ENCODE results near the gene TAF11L9. TPM values are rescaled to one million over a fixed set of nuclear protein-coding genes. Genes with fewer than 3 reads are reported as not detected.
A peak's percentile ranks its signal among the peaks of the same experiment; 100 is the strongest.
"Not testable (repeated sequence)": the region's sequence is repeated elsewhere in the genome, so short reads cannot be mapped to it uniquely, and the experiment has no call there.

TAF11L9 gene
- not detected in 2 replicates for total RNA-seq (ENCODE audit: low replicate concordance)

DNA sequence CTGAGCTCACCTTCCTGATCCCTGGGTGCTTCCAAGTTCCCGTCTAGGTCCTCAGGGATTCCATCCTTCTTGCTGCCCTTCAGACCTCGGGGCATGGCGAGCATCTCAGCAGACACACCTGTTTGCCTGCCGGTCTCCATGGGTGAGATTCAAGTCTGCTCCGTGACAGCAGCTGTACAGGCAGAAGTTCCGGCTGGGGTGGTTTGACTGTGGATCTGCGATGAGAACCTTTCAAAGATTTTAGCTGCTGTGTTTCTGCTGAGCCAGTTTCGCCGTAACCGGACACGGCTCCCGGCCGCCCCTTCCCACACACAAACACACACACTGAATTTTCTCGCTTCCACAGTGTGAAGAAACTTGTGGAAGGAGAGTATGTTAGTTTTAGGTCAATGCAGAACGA lies at the start of gene TAF11L9:
Gene TAF11L9 (minus strand): TSS at position 140 of the 400 bp plus-strand sequence.
- H3K27me3 Mint-ChIP-seq (ENCODE audit: insufficient read depth, low read depth); H3K27ac Mint-ChIP-seq; H3K4me3 Mint-ChIP-seq; H3K9me3 ChIP-seq (ENCODE audit: low read depth); H3K9ac ChIP-seq; H3K4me1 ChIP-seq; H3F3A ChIP-seq (ENCODE audit: low read depth); H2AFZ ChIP-seq (replicated peaks); H3K9me3 Mint-ChIP-seq; H4K20me1 ChIP-seq (ENCODE audit: low read depth); H3K4me3 ChIP-seq; H3K4me2 ChIP-seq; H3K36me3 ChIP-seq; H3K79me2 ChIP-seq (ENCODE audit: low read depth); H3K27ac ChIP-seq; H3K27me3 ChIP-seq; H3K4me1 Mint-ChIP-seq; H3K36me3 Mint-ChIP-seq; DNase-seq (ENCODE audit: low spot score): not testable (repeated sequence)

DNA sequence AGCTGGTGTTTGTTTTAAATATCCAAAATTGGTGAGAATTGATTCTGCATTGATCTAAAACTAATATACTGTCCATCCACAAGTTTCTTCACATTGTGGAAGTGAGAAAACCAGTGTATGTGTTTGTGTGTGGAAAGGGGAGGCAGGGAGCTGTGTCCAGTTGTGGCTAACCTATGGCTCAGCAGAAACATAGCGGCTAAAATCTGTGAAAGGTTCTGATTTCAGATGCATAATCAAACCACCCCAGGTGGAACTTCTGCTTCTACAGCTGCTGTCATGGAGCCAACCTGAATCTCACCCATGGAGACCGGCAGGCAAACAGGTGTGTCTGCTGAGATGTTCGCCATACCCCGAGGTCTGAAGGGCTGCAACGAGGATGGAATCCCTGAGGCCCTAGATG lies 40.0 kb upstream of the TAF11L9 start, which contains the start of gene TAF11L14:
Gene TAF11L14 (plus strand): TSS at position 301 of the 400 bp plus-strand sequence.
- no peaks in the 10 kb centered on the region for H3K79me2 ChIP-seq (ENCODE audit: low read depth)
- no peaks in the 10 kb centered on the region for H4K20me1 ChIP-seq (ENCODE audit: low read depth)
- no peak within 1 kb of the TSS for H3K9ac ChIP-seq
- TF ChIP-seq EZH2 (IDR thresholded peaks at IDR 0.05) (no peak), EZH2phosphoT487 (IDR thresholded peaks at IDR 0.05) (no peak)
- TF ChIP-seq, protein P1, sequence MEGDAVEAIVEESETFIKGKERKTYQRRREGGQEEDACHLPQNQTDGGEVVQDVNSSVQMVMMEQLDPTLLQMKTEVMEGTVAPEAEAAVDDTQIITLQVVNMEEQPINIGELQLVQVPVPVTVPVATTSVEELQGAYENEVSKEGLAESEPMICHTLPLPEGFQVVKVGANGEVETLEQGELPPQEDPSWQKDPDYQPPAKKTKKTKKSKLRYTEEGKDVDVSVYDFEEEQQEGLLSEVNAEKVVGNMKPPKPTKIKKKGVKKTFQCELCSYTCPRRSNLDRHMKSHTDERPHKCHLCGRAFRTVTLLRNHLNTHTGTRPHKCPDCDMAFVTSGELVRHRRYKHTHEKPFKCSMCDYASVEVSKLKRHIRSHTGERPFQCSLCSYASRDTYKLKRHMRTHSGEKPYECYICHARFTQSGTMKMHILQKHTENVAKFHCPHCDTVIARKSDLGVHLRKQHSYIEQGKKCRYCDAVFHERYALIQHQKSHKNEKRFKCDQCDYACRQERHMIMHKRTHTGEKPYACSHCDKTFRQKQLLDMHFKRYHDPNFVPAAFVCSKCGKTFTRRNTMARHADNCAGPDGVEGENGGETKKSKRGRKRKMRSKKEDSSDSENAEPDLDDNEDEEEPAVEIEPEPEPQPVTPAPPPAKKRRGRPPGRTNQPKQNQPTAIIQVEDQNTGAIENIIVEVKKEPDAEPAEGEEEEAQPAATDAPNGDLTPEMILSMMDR (IDR thresholded peaks at IDR 0.05): no peak
- H3F3A ChIP-seq (ENCODE audit: low read depth): no peaks in the 10 kb centered on the region
- H3K4me3 ChIP-seq: no peak within 1 kb of the TSS
- Mint-ChIP-seq H3K4me3 (no peak within 1 kb of the TSS), H3K9me3 (peaks cover 3% of the 10 kb centered on the region), H3K27ac (no peak within 1 kb of the TSS), H3K27me3 (ENCODE audit: insufficient read depth, low read depth) (no peaks in the 10 kb centered on the region), H3K4me1 (no peaks in the 10 kb centered on the region), H3K36me3 (no peaks in the 10 kb centered on the region)
- no peaks in the 10 kb centered on the region for H3K36me3 ChIP-seq
- no peak within 1 kb of the TSS for H3K27ac ChIP-seq
- no peak within 1 kb of the TSS for H3K4me2 ChIP-seq
- no peaks in the 10 kb centered on the region for H3K27me3 ChIP-seq
- H2AFZ ChIP-seq (replicated peaks): no peak within 1 kb of the TSS
- H3K4me1 ChIP-seq: no peaks in the 10 kb centered on the region
- no peak for DNase-seq (ENCODE audit: low spot score)
- no peaks in the 10 kb centered on the region for H3K9me3 ChIP-seq (ENCODE audit: low read depth)

DNA sequence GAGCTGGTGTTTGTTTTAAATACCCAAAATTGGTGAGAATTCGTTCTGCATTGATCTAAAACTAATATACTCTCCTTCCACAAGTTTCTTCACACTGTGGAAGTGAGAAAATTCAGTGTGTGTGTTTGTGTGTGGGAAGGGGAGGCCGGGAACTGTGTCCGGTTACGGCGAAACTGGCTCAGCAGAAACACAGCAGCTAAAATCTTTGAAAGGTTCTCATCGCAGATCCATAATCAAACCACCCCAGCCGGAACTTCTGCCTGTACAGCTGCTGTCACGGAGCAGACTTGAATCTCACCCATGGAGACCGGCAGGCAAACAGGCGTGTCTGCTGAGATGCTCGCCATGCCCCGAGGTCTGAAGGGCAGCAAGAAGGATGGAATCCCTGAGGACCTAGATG lies 37.6 kb upstream of the TAF11L9 start, which contains the start of gene TAF11L13:
Gene TAF11L13 (plus strand): TSS at position 301 of the 400 bp plus-strand sequence.
- H3K9me3 ChIP-seq (ENCODE audit: low read depth); H3K4me2 ChIP-seq; H3K27ac Mint-ChIP-seq; H2AFZ ChIP-seq (replicated peaks); H3F3A ChIP-seq (ENCODE audit: low read depth); DNase-seq (ENCODE audit: low spot score); H3K36me3 ChIP-seq; H3K36me3 Mint-ChIP-seq; H3K4me1 Mint-ChIP-seq; H3K27me3 ChIP-seq; H3K9me3 Mint-ChIP-seq; H3K4me1 ChIP-seq; H3K4me3 ChIP-seq; H4K20me1 ChIP-seq (ENCODE audit: low read depth); H3K79me2 ChIP-seq (ENCODE audit: low read depth); H3K27ac ChIP-seq; H3K27me3 Mint-ChIP-seq (ENCODE audit: insufficient read depth, low read depth); H3K9ac ChIP-seq: not testable (repeated sequence)
- peak within 1 kb of the TSS; percentile 25 for H3K4me3 Mint-ChIP-seq

DNA sequence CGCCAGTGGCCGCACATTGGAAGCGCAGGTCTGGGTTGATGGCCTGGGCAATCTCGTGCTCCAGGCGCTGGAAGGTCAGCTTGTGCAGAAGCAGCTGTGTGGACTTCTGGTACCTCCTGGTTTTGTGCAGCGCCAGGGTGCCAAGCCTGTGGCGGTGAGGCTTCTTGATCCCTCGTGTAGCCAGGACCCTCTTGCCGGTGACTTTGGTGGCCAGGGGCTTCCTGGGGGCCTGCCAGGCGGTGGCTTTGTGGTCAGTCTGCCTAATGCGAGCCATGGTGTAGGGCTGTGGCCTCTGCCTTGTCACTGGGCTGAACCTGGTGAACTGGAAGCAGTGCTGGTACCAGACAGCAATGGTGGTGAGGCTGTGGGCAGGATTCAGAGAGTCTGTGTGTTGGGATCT lies 31.5 kb upstream of the TAF11L9 start:
- TF ChIP-seq, protein P1 (IDR thresholded peaks at IDR 0.05): no peak
- TF ChIP-seq EZH2phosphoT487 (IDR thresholded peaks at IDR 0.05) (no peak), EZH2 (IDR thresholded peaks at IDR 0.05) (no peak)
- Histone ChIP-seq H2AFZ (replicated peaks) (no peak overlapping the region), H3K27ac (no peak overlapping the region), H3K9ac (no peak overlapping the region), H3K36me3 (no peaks in the 10 kb centered on the region), H3K4me2 (no peak overlapping the region), H3K27me3 (no peaks in the 10 kb centered on the region), H3K9me3 (ENCODE audit: low read depth) (no peaks in the 10 kb centered on the region), H4K20me1 (ENCODE audit: low read depth) (no peaks in the 10 kb centered on the region), H3K4me1 (no peaks in the 10 kb centered on the region), H3F3A (ENCODE audit: low read depth) (no peaks in the 10 kb centered on the region), H3K4me3 (no peak overlapping the region), H3K79me2 (ENCODE audit: low read depth) (no peaks in the 10 kb centered on the region)
- H3K27ac Mint-ChIP-seq: no peak overlapping the region
- H3K4me3 Mint-ChIP-seq: no peak overlapping the region
- H3K4me1 Mint-ChIP-seq: peaks cover 6% of the 10 kb centered on the region
- H3K27me3 Mint-ChIP-seq (ENCODE audit: insufficient read depth, low read depth): peaks cover 2% of the 10 kb centered on the region
- no peak for DNase-seq (ENCODE audit: low spot score)
- H3K36me3 Mint-ChIP-seq: no peaks in the 10 kb centered on the region
- no peaks in the 10 kb centered on the region for H3K9me3 Mint-ChIP-seq
